Measurements from ENCODE around the gene TNFRSF19.

The TNFRSF19 gene

DNA sequence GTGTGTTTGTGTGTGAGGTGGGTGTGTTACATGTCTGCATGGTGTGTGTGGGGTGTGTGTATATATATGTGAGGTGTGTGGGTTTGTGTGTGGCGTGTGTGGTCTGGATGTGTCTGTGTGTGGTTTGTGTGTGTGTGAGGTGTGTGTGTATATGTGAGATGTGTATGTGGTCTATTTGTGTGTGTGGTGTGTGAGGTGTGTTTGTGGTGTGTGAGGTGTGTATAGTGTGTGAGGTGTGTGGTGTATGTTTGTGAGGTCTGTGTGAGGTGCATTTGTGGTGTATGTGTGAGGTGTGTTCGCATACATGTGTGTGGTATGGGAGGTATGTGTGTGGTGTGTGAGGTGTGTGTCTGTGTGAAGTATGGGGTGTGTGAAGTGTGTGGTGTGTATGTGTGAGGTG is 12.5 kb upstream of the TNFRSF19 start:
- DNase-seq (ENCODE audit: low read depth): no peak
- no peak overlapping the region for H3K4me3 ChIP-seq (ENCODE audit: low read depth, low read length)
- no peak for TF ChIP-seq CTCF (conservative IDR thresholded peaks at IDR 0.05; ENCODE audit: low read depth, low read length)

- DNase-seq (ENCODE audit: low read depth): peak; percentile 96
Observed at GRCh38 chr13:23558675-23559536, 11.3 kb upstream of the TNFRSF19 start.

DNA sequence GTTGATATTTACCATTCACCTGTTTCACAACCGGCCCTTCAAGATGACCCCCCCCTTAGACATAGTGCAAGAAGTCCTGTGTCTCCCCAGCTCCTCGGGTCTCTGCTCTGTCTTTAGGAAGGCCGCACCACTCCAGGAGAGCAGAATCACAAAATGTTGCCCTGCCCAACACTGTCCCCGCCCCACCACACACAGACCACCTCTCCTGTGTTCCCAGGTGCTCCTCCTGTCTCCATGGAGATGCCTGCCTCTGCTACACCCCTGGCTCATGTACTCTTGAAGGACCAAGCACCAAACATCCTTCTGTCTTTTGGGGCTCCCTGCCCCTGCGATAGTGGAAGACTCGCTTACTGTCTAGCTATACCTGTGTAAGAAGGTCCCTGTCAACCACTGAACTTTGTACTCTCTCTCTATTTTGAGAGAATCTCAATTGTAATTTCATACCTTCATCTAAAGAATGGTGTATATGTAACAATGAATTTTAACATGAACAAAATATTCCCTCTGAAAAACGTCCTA is 9.6 kb upstream of the TNFRSF19 start:
- no peak for TF ChIP-seq CTCF (conservative IDR thresholded peaks at IDR 0.05; ENCODE audit: low read depth, low read length)
- H3K4me3 ChIP-seq (ENCODE audit: low read depth, low read length): no peak overlapping the region
- no peak for DNase-seq (ENCODE audit: low read depth)

More at GRCh38 chr13:23558675-23559536, 11.3 kb upstream of the TNFRSF19 start:
- no peak for TF ChIP-seq CTCF (conservative IDR thresholded peaks at IDR 0.05; ENCODE audit: low read depth, low read length)
- peak overlapping the region; percentile 6 for H3K4me3 ChIP-seq (ENCODE audit: low read depth, low read length)

- no peak overlapping the region for H3K4me3 ChIP-seq (ENCODE audit: low read depth, low read length)
- peak; percentile 27 for DNase-seq (ENCODE audit: low read depth)
- no peak for TF ChIP-seq CTCF (conservative IDR thresholded peaks at IDR 0.05; ENCODE audit: low read depth, low read length)
Observed at GRCh38 chr13:23561261-23561660, 9.0 kb upstream of the TNFRSF19 start.

DNA sequence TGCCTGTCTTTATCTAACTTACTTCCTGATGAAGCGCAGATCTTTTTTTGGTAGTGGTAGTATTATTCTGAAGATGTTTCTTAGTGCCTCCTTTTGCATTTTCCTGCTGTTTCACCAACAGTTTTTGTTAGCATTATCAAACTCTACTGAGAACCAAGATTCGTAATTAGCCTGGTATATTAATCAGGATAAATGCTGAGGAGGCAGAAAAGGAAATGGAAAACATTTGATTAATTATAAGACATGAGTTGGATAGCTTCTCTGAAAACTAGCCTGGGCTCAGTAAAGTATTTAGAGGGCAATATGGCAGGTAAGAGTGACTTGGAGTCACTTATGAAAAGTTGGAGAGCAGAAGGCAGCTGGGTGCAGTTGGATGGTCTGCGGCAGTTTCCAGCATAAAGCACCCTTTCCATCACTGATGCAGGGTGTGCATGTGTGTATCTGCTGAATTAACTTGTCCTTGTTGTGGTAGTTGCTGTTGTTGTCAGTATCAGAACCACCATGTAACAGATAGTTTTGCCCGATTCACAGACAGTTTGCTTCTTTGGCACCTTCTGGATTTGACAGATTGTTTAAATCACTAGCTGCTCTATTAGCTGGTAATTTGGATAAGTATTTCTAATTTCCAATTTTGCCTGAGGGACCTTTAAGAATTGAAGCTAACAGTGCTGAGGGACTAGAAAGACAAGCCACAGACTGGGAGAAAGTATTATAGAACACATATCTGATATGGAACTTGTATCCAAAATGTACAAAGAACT is 6.9 kb upstream of the TNFRSF19 start:
- DNase-seq (ENCODE audit: low read depth): no peak
- no peak for TF ChIP-seq CTCF (conservative IDR thresholded peaks at IDR 0.05; ENCODE audit: low read depth, low read length)

GRCh38 chr13:23567906-23568460 is 2.2 kb upstream of the TNFRSF19 start:
- TF ChIP-seq CTCF (conservative IDR thresholded peaks at IDR 0.05; ENCODE audit: low read depth, low read length): peak; percentile 43
- no peak overlapping the region for H3K4me3 ChIP-seq (ENCODE audit: low read depth, low read length)
- DNase-seq (ENCODE audit: low read depth): peak; percentile 38

More for the DNA sequence above, 6.9 kb upstream of the TNFRSF19 start:
- H3K4me3 ChIP-seq (ENCODE audit: low read depth, low read length): no peak overlapping the region

Data from choroid plexus epithelial cell (primary cell).